ENCODE measurements around the gene C19orf25.

C19orf25 gene

DNA sequence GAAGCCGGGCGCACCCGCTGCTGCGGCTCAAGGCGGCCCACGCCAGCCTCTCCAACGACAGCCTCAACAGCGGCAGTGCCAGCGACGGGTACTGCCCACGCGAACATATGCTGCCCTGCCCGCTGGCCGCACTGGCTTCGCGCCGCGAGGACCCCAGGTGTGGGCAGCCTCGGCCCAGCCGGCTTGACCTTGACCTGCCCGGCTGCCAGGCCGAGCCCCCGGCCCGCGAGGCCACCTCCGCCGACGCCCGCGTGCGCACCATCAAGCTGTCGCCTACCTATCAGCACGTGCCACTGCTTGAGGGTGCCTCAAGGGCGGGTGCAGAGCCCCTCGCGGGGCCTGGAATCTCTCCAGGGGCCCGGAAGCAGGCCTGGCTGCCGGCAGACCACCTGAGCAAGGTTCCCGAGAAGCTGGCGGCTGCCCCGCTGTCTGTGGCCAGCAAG is 13.0 kb downstream of the C19orf25 start:
- H3K36me3 ChIP-seq (replicated peaks), result no peaks in the 10 kb centered on the region
- H3K27ac ChIP-seq, result no peak overlapping the region
- TF ChIP-seq, protein P1, sequence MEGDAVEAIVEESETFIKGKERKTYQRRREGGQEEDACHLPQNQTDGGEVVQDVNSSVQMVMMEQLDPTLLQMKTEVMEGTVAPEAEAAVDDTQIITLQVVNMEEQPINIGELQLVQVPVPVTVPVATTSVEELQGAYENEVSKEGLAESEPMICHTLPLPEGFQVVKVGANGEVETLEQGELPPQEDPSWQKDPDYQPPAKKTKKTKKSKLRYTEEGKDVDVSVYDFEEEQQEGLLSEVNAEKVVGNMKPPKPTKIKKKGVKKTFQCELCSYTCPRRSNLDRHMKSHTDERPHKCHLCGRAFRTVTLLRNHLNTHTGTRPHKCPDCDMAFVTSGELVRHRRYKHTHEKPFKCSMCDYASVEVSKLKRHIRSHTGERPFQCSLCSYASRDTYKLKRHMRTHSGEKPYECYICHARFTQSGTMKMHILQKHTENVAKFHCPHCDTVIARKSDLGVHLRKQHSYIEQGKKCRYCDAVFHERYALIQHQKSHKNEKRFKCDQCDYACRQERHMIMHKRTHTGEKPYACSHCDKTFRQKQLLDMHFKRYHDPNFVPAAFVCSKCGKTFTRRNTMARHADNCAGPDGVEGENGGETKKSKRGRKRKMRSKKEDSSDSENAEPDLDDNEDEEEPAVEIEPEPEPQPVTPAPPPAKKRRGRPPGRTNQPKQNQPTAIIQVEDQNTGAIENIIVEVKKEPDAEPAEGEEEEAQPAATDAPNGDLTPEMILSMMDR (IDR thresholded peaks at IDR 0.05; ENCODE audit: low read depth, low read length, missing control alignments), result no peak
- in situ Hi-C loops (cut with HindIII; ENCODE audit: low pct_ligation_motif_present, low sequenced_read_pairs), result no loop called here
- peaks cover 55% of the 10 kb centered on the region for H3K27me3 ChIP-seq (replicated peaks)
- DNase-seq, result no peak
- H3K4me3 ChIP-seq (ENCODE audit: low read depth, low read length), result no peak overlapping the region

DNA sequence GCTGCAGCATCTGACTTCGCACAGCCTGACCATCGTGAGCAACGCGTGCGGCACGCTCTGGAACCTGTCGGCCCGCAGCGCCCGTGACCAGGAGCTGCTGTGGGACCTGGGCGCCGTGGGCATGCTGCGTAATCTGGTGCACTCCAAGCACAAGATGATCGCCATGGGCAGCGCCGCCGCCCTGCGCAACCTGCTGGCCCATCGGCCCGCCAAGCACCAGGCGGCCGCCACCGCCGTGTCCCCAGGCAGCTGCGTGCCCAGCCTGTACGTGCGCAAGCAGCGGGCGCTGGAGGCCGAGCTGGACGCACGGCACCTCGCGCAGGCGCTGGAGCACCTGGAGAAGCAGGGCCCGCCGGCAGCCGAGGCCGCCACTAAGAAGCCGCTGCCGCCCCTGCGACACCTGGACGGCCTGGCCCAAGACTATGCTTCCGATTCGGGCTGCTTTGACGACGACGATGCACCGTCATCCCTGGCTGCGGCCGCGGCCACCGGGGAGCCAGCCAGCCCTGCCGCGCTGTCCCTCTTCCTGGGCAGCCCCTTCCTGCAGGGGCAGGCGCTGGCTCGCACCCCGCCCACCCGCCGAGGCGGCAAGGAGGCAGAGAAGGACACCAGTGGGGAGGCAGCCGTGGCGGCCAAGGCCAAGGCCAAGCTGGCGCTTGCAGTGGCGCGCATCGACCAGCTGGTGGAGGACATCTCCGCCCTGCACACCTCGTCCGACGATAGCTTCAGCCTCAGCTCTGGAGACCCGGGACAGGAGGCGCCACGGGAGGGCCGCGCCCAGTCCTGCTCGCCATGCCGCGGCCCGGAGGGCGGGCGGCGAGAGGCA is 13.6 kb downstream of the C19orf25 start:
- TF ChIP-seq, protein P1 (IDR thresholded peaks at IDR 0.05; ENCODE audit: low read depth, low read length, missing control alignments), result peak; percentile 56
- Histone ChIP-seq H3K4me3 (ENCODE audit: low read depth, low read length) (no peak overlapping the region), H3K36me3 (replicated peaks) (no peaks in the 10 kb centered on the region), H3K27ac (no peak overlapping the region), H3K27me3 (replicated peaks) (peaks cover 48% of the 10 kb centered on the region)
- in situ Hi-C loops (cut with HindIII; ENCODE audit: low pct_ligation_motif_present, low sequenced_read_pairs), result no loop called here
- DNase-seq, result no peak

DNA sequence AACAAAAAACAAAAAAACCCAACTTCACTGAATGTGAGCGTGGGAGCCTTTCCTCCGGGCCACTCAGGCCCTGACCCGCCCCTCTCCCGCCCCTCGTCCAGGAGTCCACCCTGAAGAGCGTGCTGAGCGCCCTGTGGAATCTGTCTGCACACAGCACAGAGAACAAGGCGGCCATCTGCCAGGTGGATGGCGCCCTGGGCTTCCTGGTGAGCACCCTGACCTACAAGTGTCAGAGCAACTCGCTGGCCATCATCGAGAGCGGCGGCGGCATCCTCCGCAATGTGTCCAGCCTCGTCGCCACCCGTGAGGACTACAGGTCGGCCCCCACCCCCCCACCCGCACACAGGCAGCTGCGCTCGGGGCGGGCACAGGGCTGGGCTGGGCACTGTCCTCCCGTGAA is 17.2 kb downstream of the C19orf25 start:
- TF ChIP-seq, protein P1 (IDR thresholded peaks at IDR 0.05; ENCODE audit: low read depth, low read length, missing control alignments), result no peak
- Histone ChIP-seq H3K27me3 (replicated peaks) (peaks cover 32% of the 10 kb centered on the region), H3K27ac (no peak overlapping the region), H3K4me3 (ENCODE audit: low read depth, low read length) (no peak overlapping the region), H3K36me3 (replicated peaks) (no peaks in the 10 kb centered on the region)
- in situ Hi-C loops (cut with HindIII; ENCODE audit: low pct_ligation_motif_present, low sequenced_read_pairs), result no loop called here
- no peak for DNase-seq

DNA sequence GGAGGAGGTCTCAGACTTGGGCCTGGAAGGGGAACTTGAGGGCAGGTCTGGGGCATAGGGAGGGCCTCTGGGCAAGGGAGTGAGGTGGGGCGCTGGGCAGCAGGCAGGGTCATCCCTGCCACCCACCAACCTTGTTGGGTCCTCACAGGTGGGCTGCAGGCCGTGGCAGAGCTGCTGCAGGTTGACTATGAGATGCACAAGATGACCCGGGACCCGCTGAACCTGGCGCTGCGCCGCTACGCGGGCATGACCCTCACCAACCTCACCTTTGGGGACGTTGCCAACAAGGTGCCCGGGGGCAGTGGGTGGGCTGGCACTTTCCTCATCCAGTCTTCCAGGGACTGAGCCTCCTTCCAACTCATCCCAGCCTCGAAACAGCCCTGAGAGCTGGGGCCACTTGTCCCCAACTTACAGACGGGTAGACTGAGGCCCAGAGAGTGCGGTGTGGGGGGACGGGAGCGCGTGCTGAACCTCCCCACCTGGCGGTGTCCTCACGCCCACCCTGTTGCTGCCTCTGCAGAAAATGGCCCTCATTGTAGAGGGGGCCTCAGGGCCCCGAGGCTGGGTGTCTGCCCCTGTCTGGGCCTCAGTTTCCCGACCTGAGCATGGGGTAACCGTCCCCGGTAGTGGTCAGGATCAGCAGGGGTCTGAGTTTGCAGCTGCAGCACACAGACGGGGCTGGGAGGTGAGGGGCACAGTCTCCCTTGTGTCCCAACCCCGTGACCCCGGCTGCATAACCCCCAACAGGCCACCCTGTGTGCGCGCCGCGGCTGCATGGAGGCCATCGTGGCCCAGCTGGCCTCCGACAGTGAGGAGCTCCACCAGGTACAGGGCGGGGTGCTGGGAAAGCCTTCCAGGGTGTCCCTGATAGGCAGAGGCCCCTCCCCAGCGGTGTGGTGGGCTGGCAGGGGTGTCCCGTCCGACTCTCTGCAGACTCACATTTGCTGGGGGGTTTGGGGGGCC is 18.7 kb downstream of the C19orf25 start:
- DNase-seq, result no peak
- in situ Hi-C loops (cut with HindIII; ENCODE audit: low pct_ligation_motif_present, low sequenced_read_pairs), result no loop called here
- TF ChIP-seq, protein P1 (IDR thresholded peaks at IDR 0.05; ENCODE audit: low read depth, low read length, missing control alignments), result no peak

GRCh38 chr19:1459479-1459878 is 19.5 kb downstream of the C19orf25 start:
- no peak for DNase-seq
- Histone ChIP-seq H3K4me3 (ENCODE audit: low read depth, low read length) (no peak overlapping the region), H3K27me3 (replicated peaks) (peaks cover 30% of the 10 kb centered on the region), H3K36me3 (replicated peaks) (no peaks in the 10 kb centered on the region), H3K27ac (no peak overlapping the region)
- TF ChIP-seq, protein P1 (IDR thresholded peaks at IDR 0.05; ENCODE audit: low read depth, low read length, missing control alignments), result no peak
- in situ Hi-C loops (cut with HindIII; ENCODE audit: low pct_ligation_motif_present, low sequenced_read_pairs), result no loop called here

More for the DNA sequence above, 18.7 kb downstream of the C19orf25 start:
- H3K4me3 ChIP-seq (ENCODE audit: low read depth, low read length), result no peak overlapping the region
- H3K27me3 ChIP-seq (replicated peaks), result peaks cover 29% of the 10 kb centered on the region
- H3K36me3 ChIP-seq (replicated peaks), result no peaks in the 10 kb centered on the region
- H3K27ac ChIP-seq, result no peak overlapping the region
